ENCODE results near the gene MAN2A1. TPM values are rescaled to one million over a fixed set of nuclear protein-coding genes. Genes with fewer than 3 reads are reported as not detected.

Gene MAN2A1
- total RNA-seq, 6 experiments from 2014 or later: 48.1 to 68.8 (median 61.9) TPM

GRCh38 chr5:109703166-109703565 is 13.4 kb downstream of the MAN2A1 start:
- DNase-seq (no peak), ATAC-seq (no peak)
- Histone ChIP-seq H3K36me3 (no peaks in the 10 kb centered on the region), H3K27me3 (no peaks in the 10 kb centered on the region), H3K27ac (no peak overlapping the region), H3K4me1 (peaks cover 0 to 21% (median 10%) of the 10 kb centered on the region in 4 donors), H3K4me3 (no peak overlapping the region), H3K9me3 (no peaks in the 10 kb centered on the region)
- TF ChIP-seq, protein P1, sequence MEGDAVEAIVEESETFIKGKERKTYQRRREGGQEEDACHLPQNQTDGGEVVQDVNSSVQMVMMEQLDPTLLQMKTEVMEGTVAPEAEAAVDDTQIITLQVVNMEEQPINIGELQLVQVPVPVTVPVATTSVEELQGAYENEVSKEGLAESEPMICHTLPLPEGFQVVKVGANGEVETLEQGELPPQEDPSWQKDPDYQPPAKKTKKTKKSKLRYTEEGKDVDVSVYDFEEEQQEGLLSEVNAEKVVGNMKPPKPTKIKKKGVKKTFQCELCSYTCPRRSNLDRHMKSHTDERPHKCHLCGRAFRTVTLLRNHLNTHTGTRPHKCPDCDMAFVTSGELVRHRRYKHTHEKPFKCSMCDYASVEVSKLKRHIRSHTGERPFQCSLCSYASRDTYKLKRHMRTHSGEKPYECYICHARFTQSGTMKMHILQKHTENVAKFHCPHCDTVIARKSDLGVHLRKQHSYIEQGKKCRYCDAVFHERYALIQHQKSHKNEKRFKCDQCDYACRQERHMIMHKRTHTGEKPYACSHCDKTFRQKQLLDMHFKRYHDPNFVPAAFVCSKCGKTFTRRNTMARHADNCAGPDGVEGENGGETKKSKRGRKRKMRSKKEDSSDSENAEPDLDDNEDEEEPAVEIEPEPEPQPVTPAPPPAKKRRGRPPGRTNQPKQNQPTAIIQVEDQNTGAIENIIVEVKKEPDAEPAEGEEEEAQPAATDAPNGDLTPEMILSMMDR (IDR thresholded peaks at IDR 0.05): no peak
- TF ChIP-seq POLR2A (IDR thresholded peaks at IDR 0.05): no peak
- intact Hi-C loops (cut with DNase I): no loop called here

GRCh38 chr5:109703829-109704228 is 14.1 kb downstream of the MAN2A1 start:
- Histone ChIP-seq H3K4me3 (no peak overlapping the region), H3K27me3 (no peaks in the 10 kb centered on the region), H3K9me3 (no peaks in the 10 kb centered on the region), H3K27ac (peak overlapping the region in 1 of 3 donors; percentile 9), H3K4me1 (peaks cover 0 to 26% (median 12%) of the 10 kb centered on the region in 4 donors), H3K36me3 (no peaks in the 10 kb centered on the region)
- DNase-seq (no peak), ATAC-seq (peak in 2 of 4 donors; percentile 6 to 15)
- intact Hi-C loops (cut with DNase I): no loop called here
- 40% methylated on average over 1 of the region's 1 CpG for WGBS (ENCODE audit: insufficient coverage, low coverage, low lambda C conversion rate, missing lambda C conversion rate)
- TF ChIP-seq, protein P1 (IDR thresholded peaks at IDR 0.05): no peak
- no peak for TF ChIP-seq POLR2A (IDR thresholded peaks at IDR 0.05)

GRCh38 chr5:109704282-109704952 is 14.7 kb downstream of the MAN2A1 start:
- H3K36me3 ChIP-seq: no peaks in the 10 kb centered on the region
- 74% methylated on average over 8 of the region's 10 CpGs for WGBS (ENCODE audit: insufficient coverage, low coverage, low lambda C conversion rate, missing lambda C conversion rate)
- no peaks in the 10 kb centered on the region for H3K9me3 ChIP-seq
- DNase-seq (no peak), ATAC-seq (peak in 1 of 4 donors; percentile 7)
- H3K27me3 ChIP-seq: no peaks in the 10 kb centered on the region
- TF ChIP-seq, protein P1 (IDR thresholded peaks at IDR 0.05): no peak
- no peak for TF ChIP-seq POLR2A (IDR thresholded peaks at IDR 0.05)
- H3K4me1 ChIP-seq: peaks cover 0 to 29% (median 13%) of the 10 kb centered on the region in 4 donors
- intact Hi-C loops (cut with DNase I): no loop called here
- no peak overlapping the region for H3K4me3 ChIP-seq
- H3K27ac ChIP-seq: peak overlapping the region in 1 of 3 donors; percentile 9

GRCh38 chr5:109705596-109705995 is 15.9 kb downstream of the MAN2A1 start:
- H3K4me1 ChIP-seq: peaks cover 0 to 41% (median 17%) of the 10 kb centered on the region in 4 donors
- WGBS (ENCODE audit: insufficient coverage, low coverage, low lambda C conversion rate, missing lambda C conversion rate): 73% methylated on average over 1 of the region's 1 CpG

More at GRCh38 chr5:109705596-109705995, 15.9 kb downstream of the MAN2A1 start:
- H3K27me3 ChIP-seq: no peaks in the 10 kb centered on the region
- no peak overlapping the region for H3K4me3 ChIP-seq
- ATAC-seq: no peak
- no peak overlapping the region for H3K27ac ChIP-seq
- no peaks in the 10 kb centered on the region for H3K9me3 ChIP-seq
- intact Hi-C loops (cut with DNase I): no loop called here
- H3K36me3 ChIP-seq: no peaks in the 10 kb centered on the region
- no peak for DNase-seq
- TF ChIP-seq, protein P1 (IDR thresholded peaks at IDR 0.05): no peak
- TF ChIP-seq POLR2A (IDR thresholded peaks at IDR 0.05): no peak

All from right lobe of liver (tissue), 6 donors.